Kidney (tissue), 14 donors: ENCODE measurements around the gene NF1. TPM values are rescaled to one million over a fixed set of nuclear protein-coding genes. Genes with fewer than 3 reads are reported as not detected.
A peak's percentile ranks its signal among the peaks of the same experiment; 100 is the strongest.
"Not testable (repeated sequence)": the region's sequence is repeated elsewhere in the genome, so short reads cannot be mapped to it uniquely, and the experiment has no call there.

ENCODE experiments used
- DNase-seq, 5 donors: peaks; one replicate each; pipeline ENCODE4 v3.0.0-alpha.2; 2013 to 2020
- FAIRE-seq: peaks from 2 replicates; lab custom pipeline; 2012; peaks lifted over from hg19 to GRCh38; lab: Jason Lieb, UNC
- H3K27ac ChIP-seq, 2 donors: one replicate each; pipeline ENCODE4 v1.7.0; 2013; ENCODE audit warnings: low read depth in 2 of 2, low read length in 2 of 2, inconsistent platforms in 1 of 2
- H3K27me3 ChIP-seq: one replicate; pipeline ENCODE4 v1.7.1; 2013; ENCODE audit warnings: low read length, inconsistent platforms; ENCODE audit not compliant: control insufficient read depth, insufficient read depth
- H3K36me3 ChIP-seq, 3 donors: one replicate each; pipeline versions ENCODE4 v1.7.0 to v1.7.1; 2013; ENCODE audit warnings: low read length in 3 of 3, control low read depth in 1 of 3, inconsistent platforms in 1 of 3; ENCODE audit not compliant: insufficient read depth in 3 of 3, control insufficient read depth in 2 of 3
- H3K4me1 ChIP-seq, 3 donors: one replicate each; pipeline versions ENCODE4 v1.7.0 to v1.7.1; 2013; ENCODE audit warnings: low read length in 3 of 3, inconsistent platforms in 1 of 3, low read depth in 1 of 3; ENCODE audit not compliant: control insufficient read depth in 2 of 3, insufficient read depth in 2 of 3
- H3K4me3 ChIP-seq, 3 donors: one replicate each; pipeline versions ENCODE4 v1.7.0 to v1.8.1; 2013; ENCODE audit warnings: low read length in 3 of 3, control low read depth in 1 of 3, inconsistent platforms in 1 of 3
- H3K9ac ChIP-seq, 3 donors: one replicate each; pipeline versions ENCODE4 v1.7.0 to v1.7.1; 2013; ENCODE audit warnings: low read length in 3 of 3, control low read depth in 1 of 3, inconsistent platforms in 1 of 3
- H3K9me3 ChIP-seq, 3 donors: one replicate each; pipeline versions ENCODE4 v1.7.0 to v1.7.1; 2013; ENCODE audit warnings: low read length in 3 of 3, control low read depth in 1 of 3, inconsistent platforms in 1 of 3; ENCODE audit not compliant: control insufficient read depth in 2 of 3, insufficient read depth in 1 of 3
- CTCF ChIP-seq: IDR thresholded peaks from 3 replicates; pipeline ENCODE4 v1.5.1; 2012; ENCODE audit warnings: mild to moderate bottlenecking, moderate library complexity, borderline replicate concordance; ENCODE audit not compliant: insufficient read depth; ENCODE audit errors: extremely low read depth
- intact Hi-C: fragments of 100-400 bp; cut with DNase I; formaldehyde crosslinking; loops from one replicate; pipeline ENCODE4 v1.11.1; 2022
- polyA plus RNA-seq: library from polyadenylated mRNA; stranded (reverse); fragments of 350-450 nt; fragmentation: Illumina TruSeq; extraction: RNeasy Lipid Tissue Mini Kit (QIAGEN cat#74804); gene quantifications from one replicate; pipeline ENCODE4 v1.2.3, GENCODE V29; 2014; ENCODE audit warnings: low read depth, low replicate concordance; ENCODE audit not compliant: insufficient read depth
- total RNA-seq: library from RNA; stranded (reverse); fragmentation: NEBNext Ultra II Directional; extraction: Animal tissue kit (Norgen Biotek cat#: 25700); gene quantifications from one replicate; pipeline ENCODE4 v1.2.1, GENCODE V29; 2021
- donor health status: control.
- donor health status: control.
- donor health status: control.
- donor health status: control.
- donor health status: control.
- donor health status: DM: yes; HTN: yes; CAD: no.
- donor health status: Normal renal cell carcinoma (clear cell type).

NF1 gene
- total and polyA plus RNA-seq, 2 donors from 2014 or later: 7.8 to 61.3 TPM

- Histone ChIP-seq H3K27me3 (no peaks in the 10 kb centered on the region), H3K4me1 (peaks cover 0 to 3% (median 2%) of the 10 kb centered on the region in 3 donors), H3K9ac (no peak overlapping the region), H3K4me3 (no peak overlapping the region), H3K27ac (no peak overlapping the region), H3K9me3 (no peaks in the 10 kb centered on the region), H3K36me3 (no peaks in the 10 kb centered on the region)
- FAIRE-seq: no peak
- DNase-seq: no peak
- intact Hi-C loops: no loop called here
- no peak for TF ChIP-seq CTCF
These were observed 17.4 kb downstream of the NF1 start for GRCh38 chr17:31112001-31112661.

- DNase-seq: peak in 3 of 5 donors; percentile 37 to 68 (median 52)
- H3K27me3 ChIP-seq, intact Hi-C loops, H3K9ac ChIP-seq, H3K9me3 ChIP-seq, H3K4me1 ChIP-seq, FAIRE-seq, H3K36me3 ChIP-seq, H3K27ac ChIP-seq, H3K4me3 ChIP-seq: not testable (repeated sequence)
These were observed 18.6 kb downstream of the NF1 start for GRCh38 chr17:31113368-31113767.

GRCh38 chr17:31113939-31114338 lies 19.2 kb downstream of the NF1 start:
- intact Hi-C loops: no loop called here
- H3K27ac ChIP-seq: no peak overlapping the region
- FAIRE-seq: no peak

More at GRCh38 chr17:31113939-31114338, 19.2 kb downstream of the NF1 start:
- no peaks in the 10 kb centered on the region for H3K27me3 ChIP-seq
- TF ChIP-seq CTCF: no peak
- H3K36me3 ChIP-seq: no peaks in the 10 kb centered on the region
- DNase-seq: no peak
- no peak overlapping the region for H3K9ac ChIP-seq
- H3K9me3 ChIP-seq: no peaks in the 10 kb centered on the region
- H3K4me1 ChIP-seq: peaks cover 0 to 3% (median 2%) of the 10 kb centered on the region in 3 donors
- H3K4me3 ChIP-seq: no peak overlapping the region
